Parathyroid adenoma (tissue), 2 donors: ENCODE results near the gene BMP7.

Experiments used
- H2AFZ ChIP-seq: fragments of 300-600 bp; sonication (generic); one replicate; pipeline ENCODE4 v1.7.0; 2017; ENCODE audit warnings: antibody characterized with exemption, mild to moderate bottlenecking
- H3K27ac ChIP-seq: fragments of 300-600 bp; sonication (generic); one replicate; pipeline ENCODE4 v1.7.0; 2017
- H3K27me3 ChIP-seq: fragments of 300-600 bp; sonication (generic); one replicate; pipeline ENCODE4 v1.7.0; 2017; ENCODE audit warnings: low read length; ENCODE audit not compliant: control insufficient read depth, insufficient read depth
- H3K36me3 ChIP-seq: fragments of 300-600 bp; sonication (generic); one replicate; pipeline ENCODE4 v1.7.0; 2017; ENCODE audit warnings: low read length; ENCODE audit not compliant: control insufficient read depth, insufficient read depth
- H3K4me1 ChIP-seq: fragments of 300-600 bp; sonication (generic); one replicate; pipeline ENCODE4 v1.7.0; 2017; ENCODE audit warnings: control low read depth
- H3K4me2 ChIP-seq: fragments of 300-600 bp; sonication (generic); one replicate; pipeline ENCODE4 v1.7.0; 2017; ENCODE audit warnings: low read length
- H3K4me3 ChIP-seq: fragments of 300-600 bp; sonication (generic); one replicate; pipeline ENCODE4 v1.7.0; 2017; ENCODE audit warnings: low read depth, low read length
- H3K79me2 ChIP-seq: fragments of 300-600 bp; sonication (generic); one replicate; pipeline ENCODE4 v1.7.0; 2017; ENCODE audit warnings: control low read depth
- H3K9ac ChIP-seq: fragments of 300-600 bp; sonication (generic); one replicate; pipeline ENCODE4 v1.7.0; 2017; ENCODE audit warnings: mild to moderate bottlenecking
- H3K9me3 ChIP-seq: fragments of 300-600 bp; sonication (generic); one replicate; pipeline ENCODE4 v1.7.0; 2017; ENCODE audit warnings: low read length; ENCODE audit not compliant: control insufficient read depth
- TF ChIP-seq, protein P1 (sequence below): fragments of 300-600 bp; sonication (generic); IDR thresholded peaks from one replicate; pipeline ENCODE4 v1.7.0; 2017; ENCODE audit warnings: antibody characterized with exemption, mild to moderate bottlenecking
- donor health status: primary hyperparathyroidism.

The BMP7 gene

GRCh38 chr20:57190536-57191264 is 75.7 kb downstream of the BMP7 start:
- Histone ChIP-seq H3K36me3 (no peaks in the 10 kb centered on the region), H3K27me3 (no peaks in the 10 kb centered on the region), H3K4me1 (no peaks in the 10 kb centered on the region), H3K4me3 (no peak overlapping the region), H2AFZ (no peak overlapping the region), H3K9ac (no peak overlapping the region), H3K4me2 (no peak overlapping the region), H3K9me3 (no peaks in the 10 kb centered on the region), H3K27ac (no peak overlapping the region), H3K79me2 (no peaks in the 10 kb centered on the region)
- TF ChIP-seq, protein P1, sequence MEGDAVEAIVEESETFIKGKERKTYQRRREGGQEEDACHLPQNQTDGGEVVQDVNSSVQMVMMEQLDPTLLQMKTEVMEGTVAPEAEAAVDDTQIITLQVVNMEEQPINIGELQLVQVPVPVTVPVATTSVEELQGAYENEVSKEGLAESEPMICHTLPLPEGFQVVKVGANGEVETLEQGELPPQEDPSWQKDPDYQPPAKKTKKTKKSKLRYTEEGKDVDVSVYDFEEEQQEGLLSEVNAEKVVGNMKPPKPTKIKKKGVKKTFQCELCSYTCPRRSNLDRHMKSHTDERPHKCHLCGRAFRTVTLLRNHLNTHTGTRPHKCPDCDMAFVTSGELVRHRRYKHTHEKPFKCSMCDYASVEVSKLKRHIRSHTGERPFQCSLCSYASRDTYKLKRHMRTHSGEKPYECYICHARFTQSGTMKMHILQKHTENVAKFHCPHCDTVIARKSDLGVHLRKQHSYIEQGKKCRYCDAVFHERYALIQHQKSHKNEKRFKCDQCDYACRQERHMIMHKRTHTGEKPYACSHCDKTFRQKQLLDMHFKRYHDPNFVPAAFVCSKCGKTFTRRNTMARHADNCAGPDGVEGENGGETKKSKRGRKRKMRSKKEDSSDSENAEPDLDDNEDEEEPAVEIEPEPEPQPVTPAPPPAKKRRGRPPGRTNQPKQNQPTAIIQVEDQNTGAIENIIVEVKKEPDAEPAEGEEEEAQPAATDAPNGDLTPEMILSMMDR: no peak

- Histone ChIP-seq H3K9ac (no peak overlapping the region), H3K27ac (no peak overlapping the region), H3K4me2 (no peak overlapping the region), H3K27me3 (no peaks in the 10 kb centered on the region), H3K4me1 (no peaks in the 10 kb centered on the region), H3K36me3 (no peaks in the 10 kb centered on the region), H3K4me3 (no peak overlapping the region), H3K9me3 (no peaks in the 10 kb centered on the region), H2AFZ (no peak overlapping the region), H3K79me2 (no peaks in the 10 kb centered on the region)
- TF ChIP-seq, protein P1: no peak
Observed at GRCh38 chr20:57189713-57190112, 76.7 kb downstream of the BMP7 start.

GRCh38 chr20:57188576-57189079 is 77.8 kb downstream of the BMP7 start:
- H3K36me3 ChIP-seq: no peaks in the 10 kb centered on the region
- TF ChIP-seq, protein P1: no peak

DNA sequence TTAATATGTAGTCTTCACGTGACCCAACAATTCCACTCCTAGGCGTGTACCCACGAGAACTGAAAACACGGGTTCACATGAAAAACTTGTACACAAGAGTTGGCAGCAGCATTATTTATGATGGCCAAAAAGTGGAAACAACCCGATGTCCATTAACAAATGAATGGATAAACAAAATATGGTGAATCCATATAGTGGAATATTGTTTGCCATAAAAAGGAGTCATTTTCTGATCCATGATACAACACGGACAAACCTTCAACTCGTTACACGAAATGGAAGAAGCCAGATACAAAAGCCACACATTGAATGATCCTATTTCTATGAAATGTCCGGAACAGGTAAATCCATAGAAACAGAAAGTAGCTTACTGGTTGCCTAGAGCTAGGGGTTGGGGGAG is 78.4 kb downstream of the BMP7 start:
- Histone ChIP-seq H3K27ac (no peak overlapping the region), H3K79me2 (no peaks in the 10 kb centered on the region)

More at GRCh38 chr20:57188576-57189079, 77.8 kb downstream of the BMP7 start:
- Histone ChIP-seq H3K79me2 (no peaks in the 10 kb centered on the region), H2AFZ (no peak overlapping the region), H3K27ac (no peak overlapping the region), H3K4me1 (no peaks in the 10 kb centered on the region), H3K9me3 (no peaks in the 10 kb centered on the region), H3K4me3 (no peak overlapping the region), H3K4me2 (no peak overlapping the region), H3K9ac (no peak overlapping the region), H3K27me3 (no peaks in the 10 kb centered on the region)

More for the DNA sequence above, 78.4 kb downstream of the BMP7 start:
- TF ChIP-seq, protein P1: no peak
- H3K4me1 ChIP-seq: no peaks in the 10 kb centered on the region
- H3K27me3 ChIP-seq: no peaks in the 10 kb centered on the region
- no peak overlapping the region for H3K4me2 ChIP-seq
- H2AFZ ChIP-seq: no peak overlapping the region
- H3K9me3 ChIP-seq: no peaks in the 10 kb centered on the region
- H3K36me3 ChIP-seq: no peaks in the 10 kb centered on the region
- H3K4me3 ChIP-seq: no peak overlapping the region
- H3K9ac ChIP-seq: no peak overlapping the region
